HL-60 (cell line): ENCODE measurements around the gene FAM227B.

ENCODE experiments used
- DNase-seq, 2 experiments: peaks; one replicate each; pipeline ENCODE4 v3.0.0-alpha.2; 2010 to 2020; ENCODE audit warnings: low read depth in 1 of 2, low spot score in 1 of 2
- H3K27ac ChIP-seq: fragments of 250-450 bp; sonication (Bioruptor Pico); replicated peaks from 2 replicates; pipeline ENCODE4 v1.5.1; 2020; ENCODE audit warnings: mild to moderate bottlenecking, moderate library complexity
- H3K27me3 ChIP-seq: fragments of 250-450 bp; sonication (Bioruptor Pico); 2 replicates; pipeline ENCODE4 v1.5.1; 2021; ENCODE audit warnings: mild to moderate bottlenecking, moderate library complexity; ENCODE audit not compliant: insufficient read depth, poor library complexity, severe bottlenecking
- H3K4me3 ChIP-seq: replicated peaks from 2 replicates; pipeline ENCODE4 v1.5.1; 2011; ENCODE audit warnings: mild to moderate bottlenecking, control low read depth, low read length; ENCODE audit not compliant: insufficient read depth
- CTCF ChIP-seq: IDR thresholded peaks from one replicate; pipeline ENCODE4 v1.5.1; 2011; ENCODE audit warnings: low read length, control low read depth, inconsistent platforms; ENCODE audit not compliant: insufficient read depth
- GABPA ChIP-seq: IDR thresholded peaks from 2 replicates; pipeline ENCODE4 v1.6.1; 2012; ENCODE audit warnings: low read depth
- POLR2AphosphoS5 ChIP-seq: IDR thresholded peaks from 2 replicates; pipeline ENCODE4 v1.6.1; 2012; ENCODE audit warnings: low read depth
- REST ChIP-seq: IDR thresholded peaks from 2 replicates; pipeline ENCODE4 v1.6.1; 2012; ENCODE audit warnings: low read depth; ENCODE audit not compliant: insufficient replicate concordance
- SPI1 ChIP-seq: IDR thresholded peaks from 2 replicates; pipeline ENCODE4 v1.6.1; 2012; ENCODE audit warnings: low read depth, mild to moderate bottlenecking, borderline replicate concordance

FAM227B gene

DNA sequence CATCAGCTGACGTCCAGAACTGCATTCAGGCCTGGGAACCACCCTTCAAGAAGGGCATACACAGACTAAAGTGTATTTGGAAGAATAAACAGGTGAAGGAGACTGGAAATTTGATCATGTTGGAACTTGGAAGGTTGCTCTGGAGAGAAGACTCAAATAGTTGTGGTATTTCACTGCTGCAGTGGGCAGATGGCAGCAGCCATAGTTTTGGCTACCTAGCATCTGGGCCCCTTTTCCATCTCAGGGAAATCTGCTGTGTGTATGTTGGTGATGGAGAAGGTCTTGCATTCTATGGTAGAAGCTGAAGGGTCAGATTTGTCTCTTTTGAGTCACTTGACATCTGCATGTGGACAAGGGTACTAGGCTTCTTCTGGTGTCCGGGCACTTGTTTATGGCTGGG, 311.9 kb downstream of the FAM227B start:
- TF ChIP-seq POLR2AphosphoS5 (no peak), GABPA (no peak), CTCF (no peak), REST (no peak), SPI1 (no peak)
- H3K4me3 ChIP-seq, result no peak overlapping the region

DNA sequence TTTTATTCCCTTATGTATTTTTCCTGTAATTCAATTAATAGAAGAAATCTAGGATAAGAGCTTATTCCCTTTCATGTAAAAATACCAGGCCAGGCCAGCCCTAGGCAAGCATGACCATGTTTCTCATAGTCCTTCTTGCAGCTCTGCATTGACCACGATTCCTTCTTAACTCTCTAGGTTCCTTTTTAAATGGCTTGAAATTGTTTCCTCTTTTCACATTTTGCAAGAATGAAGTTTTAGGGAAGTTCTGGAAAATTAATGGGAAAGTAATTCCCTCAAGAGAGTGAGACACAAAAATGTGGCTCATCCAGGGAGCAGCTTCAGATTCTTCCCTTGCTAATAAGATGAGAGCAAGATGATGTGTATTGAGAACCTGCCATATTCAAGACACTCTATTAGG, 314.1 kb downstream of the FAM227B start:
- Histone ChIP-seq H3K4me3 (no peak overlapping the region), H3K27ac (no peak overlapping the region), H3K27me3 (no peaks in the 10 kb centered on the region)
- TF ChIP-seq POLR2AphosphoS5, result no peak
- TF ChIP-seq SPI1, result no peak
- no peak for TF ChIP-seq CTCF
- no peak for TF ChIP-seq REST
- TF ChIP-seq GABPA, result no peak
- no peak for DNase-seq

More for the DNA sequence above, 311.9 kb downstream of the FAM227B start:
- Histone ChIP-seq H3K27me3 (no peaks in the 10 kb centered on the region), H3K27ac (no peak overlapping the region)
- no peak for DNase-seq

DNA sequence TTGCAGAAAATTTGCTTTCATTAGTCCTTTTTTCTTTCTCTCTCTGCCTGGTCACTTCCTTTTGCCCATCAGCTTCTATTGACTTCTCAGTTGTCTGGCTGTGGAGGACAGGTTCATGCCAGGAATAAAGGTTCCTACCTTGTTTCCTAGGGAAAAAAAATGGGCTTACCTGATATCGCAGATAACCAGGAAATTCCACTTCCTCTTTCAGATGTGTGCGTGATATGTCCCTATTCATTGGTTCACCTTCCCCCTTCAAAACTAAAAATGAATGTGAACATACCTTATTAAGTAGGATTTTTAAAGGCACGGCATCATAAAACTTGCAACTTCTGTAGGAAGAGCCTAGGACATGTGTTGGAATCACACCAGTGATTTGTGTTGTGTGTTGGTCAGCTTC, 317.6 kb downstream of the FAM227B start:
- Histone ChIP-seq H3K27ac (no peak overlapping the region), H3K4me3 (no peak overlapping the region), H3K27me3 (no peaks in the 10 kb centered on the region)
- no peak for TF ChIP-seq POLR2AphosphoS5
- peak; percentile 82 for TF ChIP-seq SPI1
- TF ChIP-seq CTCF, result no peak
- no peak for TF ChIP-seq GABPA
- DNase-seq, result no peak

GRCh38 chr15:49301562-49301961, 319.1 kb downstream of the FAM227B start:
- no peak for TF ChIP-seq POLR2AphosphoS5
- no peak for TF ChIP-seq REST
- no peak for TF ChIP-seq GABPA
- H3K27me3 ChIP-seq, result no peaks in the 10 kb centered on the region
- no peak overlapping the region for H3K4me3 ChIP-seq
- no peak overlapping the region for H3K27ac ChIP-seq
- no peak for DNase-seq
